Adrenal gland (tissue), 12 donors: ENCODE measurements around the gene SLC26A1. TPM values are rescaled to one million over a fixed set of nuclear protein-coding genes. Genes with fewer than 3 reads are reported as not detected.

Experiments
- DNase-seq, 7 donors: peaks; one replicate each; pipeline ENCODE4 v3.0.0-alpha.2; 2019 to 2020
- H3K27ac ChIP-seq, 5 donors: fragments of 200-600 bp; sonication (generic) in 4 of 5; 1 replicate in 3 of 5; 2 replicates in 2 of 5; pipeline versions ENCODE4 v1.5.1 to v1.8.0; 2016 to 2020; ENCODE audit warnings: mild to moderate bottlenecking in 1 of 5
- H3K27me3 ChIP-seq: fragments of 200-600 bp; 2 replicates; pipeline ENCODE4 v1.8.0; 2021
- H3K36me3 ChIP-seq, 2 donors: fragments of 200-600 bp; replicated peaks in 1 of 2; 1 replicate in 1 of 2; 2 replicates in 1 of 2; pipeline versions ENCODE4 v1.5.1 to v1.8.0; 2018 to 2022
- H3K4me1 ChIP-seq, 2 donors: fragments of 200-600 bp; replicated peaks in 1 of 2; 1 replicate in 1 of 2; 2 replicates in 1 of 2; pipeline versions ENCODE4 v1.5.1 to v1.8.0; 2018 to 2021
- H3K4me3 ChIP-seq, 4 donors: fragments of 200-600 bp; sonication (generic) in 3 of 4; one replicate each; pipeline ENCODE4 v1.5.1; 2016 to 2018
- H3K9me3 ChIP-seq, 3 donors: fragments of 200-600 bp; sonication (generic) in 1 of 3; replicated peaks in 1 of 3; 1 replicate in 2 of 3; 2 replicates in 1 of 3; pipeline versions ENCODE4 v1.5.1 to v1.8.0; 2016 to 2021
- CTCF ChIP-seq, 6 experiments: fragments of 450-650 bp in 4 of 6; fragments of 200-600 bp in 2 of 6; sonication (generic) in 1 of 6; IDR thresholded peaks; 1 replicate in 5 of 6; 2 replicates in 1 of 6; pipeline versions ENCODE4 v1.5.1 to v1.8.0; 2016 to 2021; ENCODE audit warnings: antibody characterized with exemption in 6 of 6, mild to moderate bottlenecking in 2 of 6, moderate library complexity in 1 of 6
- POLR2A ChIP-seq, 2 donors: fragments of 450-650 bp; IDR thresholded peaks; one replicate each; pipeline ENCODE4 v1.6.1; 2017; ENCODE audit warnings: antibody characterized with exemption in 2 of 2, mild to moderate bottlenecking in 2 of 2, moderate library complexity in 1 of 2
- WGBS, 4 donors: extraction: QIAGEN DNeasy Blood & Tissue Kit in 2 of 4; methylation state at CpG; one replicate each; pipeline versions ENCODE4 v1.1.5 to v1.1.7; 2013 to 2017; 5-methylcytosine and 5-hydroxymethylcytosine counted together
- intact Hi-C, 2 donors: fragments of 100-400 bp; cut with DNase I; formaldehyde crosslinking; loops; one replicate each; pipeline versions ENCODE4 v1.14.1 to v1.15.0; 2022 to 2023
- polyA plus RNA-seq, 3 donors: library from polyadenylated mRNA; stranded (reverse); fragments of 200-250 nt in 2 of 3; fragments of 350-450 nt in 1 of 3; fragmentation: Illumina TruSeq in 1 of 3; extraction: RNeasy Lipid Tissue Mini Kit (QIAGEN cat#74804) in 1 of 3; gene quantifications; one replicate each; pipeline ENCODE4 v1.2.3, GENCODE V29; 2013 to 2014
- total RNA-seq, 9 donors: library from RNA; depleted of rRNA in 4 of 9; stranded (reverse); fragments of >200 nt in 4 of 9; fragments of 120-200 nt in 1 of 9; fragmentation: NEBNext Ultra II Directional in 1 of 9; extraction: Animal tissue kit (Norgen Biotek cat#: 25700) in 1 of 9; gene quantifications; one replicate each; pipeline versions ENCODE4 v1.1.0 to v1.2.4, GENCODE V29; 2013 to 2023
- donor health status: healthy with polysubstance abuse.
- donor health status: Bipolar disorder and iron deficiency.
- donor health status: DM: yes; HTN: yes; CAD: no.
- donor health status: DM: no; HTN: no; CAD: no.
- donor health status: DM: no; HTN: no; CAD: no.
- donor health status: DM: yes; HTN: yes; CAD: no.

Gene SLC26A1
- total and polyA plus RNA-seq, 12 donors: 0.85 to 55.0 (median 3.9) TPM

- DNase-seq: no peak
- H3K9me3 ChIP-seq: no peaks in the 10 kb centered on the region
- H3K36me3 ChIP-seq: no peaks in the 10 kb centered on the region
- intact Hi-C loops: no loop called here
- H3K27me3 ChIP-seq: peaks cover 4% of the 10 kb centered on the region
- peak overlapping the region in 1 of 4 donors; percentile 80 for H3K4me3 ChIP-seq
- peak overlapping the region in 1 of 5 donors; percentile 90 for H3K27ac ChIP-seq
- WGBS, 4 donors: 1% methylated on average over 33 to 67 of the region's 69 CpGs; no CpG with 5 or more reads in 2 of the 4 donors
- H3K4me1 ChIP-seq: peaks cover 29 to 58% of the 10 kb centered on the region in 2 donors
- no peak for TF ChIP-seq CTCF (IDR thresholded peaks at IDR 0.05)
- TF ChIP-seq POLR2A (IDR thresholded peaks at IDR 0.05): no peak
Measured at GRCh38 chr4:1011666-1012033, 18.4 kb upstream of the SLC26A1 start.

GRCh38 chr4:1011022-1011665 lies 17.9 kb upstream of the SLC26A1 start, which contains the start of gene FGFRL1:
Gene FGFRL1 (plus strand): TSS chr4:1011626. CDS start chr4:1012486, 860 bp downstream.
- Histone ChIP-seq H3K4me3 (peak within 1 kb of the TSS in 2 of 4 donors; percentile 45 to 80), H3K9me3 (no peaks in the 10 kb centered on the region), H3K36me3 (no peaks in the 10 kb centered on the region), H3K4me1 (peaks cover 29 to 55% of the 10 kb centered on the region in 2 donors), H3K27me3 (peaks cover 4% of the 10 kb centered on the region), H3K27ac (peak within 1 kb of the TSS; percentile 11 to 90 (median 73))
- no peak for TF ChIP-seq CTCF (IDR thresholded peaks at IDR 0.05)
- peak in 1 of 2 donors; percentile 48 for TF ChIP-seq POLR2A (IDR thresholded peaks at IDR 0.05)
- intact Hi-C loops: no loop called here
- WGBS, 4 donors: 0 to 2% (median 1%) methylated on average over 8 to 87 of the region's 89 CpGs; no CpG with 5 or more reads in 1 of the 4 donors
- peak; percentile 92 to 97 (median 95) for DNase-seq

GRCh38 chr4:1010395-1011021 lies 17.3 kb upstream of the SLC26A1 start:
- H3K36me3 ChIP-seq: no peaks in the 10 kb centered on the region
- intact Hi-C loops: no loop called here
- peaks cover 26 to 49% of the 10 kb centered on the region in 2 donors for H3K4me1 ChIP-seq
- TF ChIP-seq CTCF (IDR thresholded peaks at IDR 0.05): no peak
- peak in 1 of 2 donors; percentile 24 for TF ChIP-seq POLR2A (IDR thresholded peaks at IDR 0.05)
- 0 to 3% (median 2%) methylated on average over 8 to 36 of the region's 36 CpGs for WGBS, 4 donors
- H3K9me3 ChIP-seq: no peaks in the 10 kb centered on the region
- H3K27ac ChIP-seq: peak overlapping the region in 4 of 5 donors; percentile 30 to 90 (median 64)
- DNase-seq: peak; percentile 57 to 89 (median 84)
- H3K4me3 ChIP-seq: peak overlapping the region in 2 of 4 donors; percentile 35 to 55
- H3K27me3 ChIP-seq: peaks cover 4% of the 10 kb centered on the region
